GM21381 (cell line): ENCODE measurements around the gene UBA5.
A peak's percentile ranks its signal among the peaks of the same experiment; 100 is the strongest.
"Not testable (repeated sequence)": the region's sequence is repeated elsewhere in the genome, so short reads cannot be mapped to it uniquely, and the experiment has no call there.

ENCODE experiments used
- ATAC-seq: cut with Tn5 transposase; IDR thresholded peaks from one replicate; pipeline ENCODE4 v1.9.1; 2021; ENCODE audit warnings: mild to moderate bottlenecking, moderate library complexity; ENCODE audit not compliant: unreplicated experiment

UBA5 gene

GRCh38 chr3:132660052-132660810, at the start of gene UBA5:
Gene UBA5, plus strand, starts transcription at chr3:132660329. Its CDS starts 209 bp downstream, at chr3:132660538.
- ATAC-seq = peak; percentile 76

DNA sequence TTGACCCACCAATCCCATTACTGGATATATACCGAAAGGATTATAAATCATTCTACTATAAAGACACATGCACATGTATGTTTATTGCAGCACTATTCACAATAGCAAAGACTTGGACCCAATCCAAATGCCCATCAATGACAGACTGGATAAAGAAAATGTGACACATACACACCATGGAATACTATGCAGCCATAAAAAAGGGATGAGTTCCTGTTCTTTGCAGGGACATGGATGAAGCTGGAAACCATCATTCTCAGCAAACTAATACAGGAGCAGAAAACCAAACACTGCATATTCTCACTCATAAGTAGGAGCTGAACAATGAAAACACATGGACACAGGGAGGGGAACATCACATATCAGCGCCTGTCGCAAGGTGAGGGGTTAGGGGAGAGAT, 44.8 kb upstream of the UBA5 start:
- not testable (repeated sequence) for ATAC-seq

- no peak for ATAC-seq
These were observed 44.2 kb upstream of the UBA5 start for GRCh38 chr3:132615881-132616280.

GRCh38 chr3:132616780-132617179, 43.3 kb upstream of the UBA5 start:
- no peak for ATAC-seq

GRCh38 chr3:132622148-132622547, 38.0 kb upstream of the UBA5 start:
- no peak for ATAC-seq

- no peak for ATAC-seq
These were observed 37.4 kb upstream of the UBA5 start for GRCh38 chr3:132622761-132623160.

DNA sequence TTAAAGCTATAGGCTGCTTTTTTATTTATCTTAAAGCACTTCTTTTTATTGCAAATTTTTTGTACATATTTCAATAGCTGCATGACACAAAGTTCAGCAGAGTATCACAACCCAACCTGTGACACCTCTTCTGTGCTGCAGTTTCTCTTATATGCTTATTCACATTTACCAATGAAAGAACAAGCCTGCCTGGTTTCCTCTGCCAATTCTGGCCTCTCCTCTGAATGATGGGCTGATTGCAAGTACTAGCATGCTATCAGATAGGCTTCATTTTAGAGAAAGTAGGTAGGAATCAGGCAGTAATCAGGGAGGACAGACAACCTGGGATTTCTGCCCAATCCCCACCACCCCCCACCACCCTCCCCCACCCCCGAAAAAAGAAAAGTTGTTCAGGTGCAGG, 36.5 kb upstream of the UBA5 start:
- ATAC-seq = no peak

DNA sequence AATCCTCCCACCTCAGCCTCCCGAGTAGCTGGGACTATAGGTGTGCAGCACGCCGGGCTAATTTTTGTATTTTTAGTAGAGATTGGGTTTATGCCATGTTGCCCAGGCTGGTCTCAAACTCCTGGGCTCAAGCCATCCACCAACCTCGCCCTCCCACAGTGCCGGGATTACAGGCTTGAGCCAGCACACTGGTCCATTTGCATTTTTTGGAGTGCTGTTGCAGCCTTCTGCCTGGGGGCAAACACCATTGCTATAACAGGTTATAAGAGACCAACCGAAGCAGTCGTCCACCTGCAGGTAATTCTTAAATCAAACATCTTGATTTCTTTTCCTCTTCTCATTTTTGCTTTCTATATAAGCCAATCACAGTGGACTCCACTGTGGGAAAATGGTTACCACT, 35.3 kb upstream of the UBA5 start:
- ATAC-seq = no peak

DNA sequence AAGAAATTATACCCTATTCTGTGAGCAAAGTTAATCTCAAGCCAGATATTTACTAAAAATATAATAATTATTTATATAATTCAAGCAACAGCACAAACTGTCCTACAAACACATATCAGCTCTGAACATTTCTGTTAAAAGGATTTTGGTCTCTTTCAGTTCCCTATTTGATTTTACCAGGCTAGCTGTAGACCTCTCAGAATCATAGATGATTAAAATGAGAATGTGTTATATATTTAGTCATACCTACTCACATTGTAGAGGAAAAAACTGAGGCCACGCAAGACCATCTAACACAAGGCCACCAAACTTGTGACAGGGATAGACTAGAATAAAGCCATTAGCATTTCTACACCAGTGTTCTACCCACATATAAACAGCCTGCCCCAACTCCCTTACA, 34.5 kb upstream of the UBA5 start:
- peak; percentile 77 for ATAC-seq

- ATAC-seq = no peak
These were observed 33.2 kb upstream of the UBA5 start for GRCh38 chr3:132626955-132627354.

DNA sequence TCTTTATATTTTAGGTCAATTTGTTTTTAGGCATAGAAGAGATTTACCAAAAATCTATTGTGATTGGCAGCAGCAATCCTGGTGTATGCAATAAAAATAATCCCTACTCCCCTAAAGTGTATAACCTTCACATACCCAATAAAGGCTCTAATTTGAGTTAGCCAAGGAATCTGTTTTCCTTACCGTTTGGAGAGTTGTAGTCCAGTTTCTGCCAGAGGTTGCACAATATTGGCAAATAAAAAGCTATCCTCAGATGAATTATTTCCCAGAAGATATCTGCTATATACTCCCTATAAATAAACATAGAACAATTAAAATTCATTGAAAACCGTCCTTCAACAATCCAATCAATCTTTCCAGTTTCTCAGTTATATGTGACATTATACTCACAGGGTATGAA, 32.0 kb upstream of the UBA5 start:
- ATAC-seq = no peak

- no peak for ATAC-seq
These were observed 30.2 kb upstream of the UBA5 start for GRCh38 chr3:132629928-132630327.

DNA sequence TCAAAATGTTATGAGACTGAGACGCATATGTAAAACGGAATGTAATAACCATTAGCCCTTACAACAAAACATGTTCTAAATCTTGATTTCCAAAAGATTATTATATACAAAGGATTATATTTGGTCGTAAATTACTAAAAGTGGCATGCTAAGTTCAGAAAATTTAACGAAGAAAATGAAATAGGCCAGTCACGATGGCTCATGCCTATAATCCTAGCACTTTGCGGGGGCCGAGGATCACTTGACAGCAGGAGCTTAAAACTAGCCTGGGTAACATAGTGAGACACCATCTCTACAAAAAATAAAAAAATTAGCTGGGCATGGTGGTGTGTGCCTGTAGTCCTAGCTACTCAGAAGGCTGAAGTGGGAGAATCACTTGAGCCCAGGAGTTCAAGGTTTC, 29.5 kb upstream of the UBA5 start:
- ATAC-seq = no peak

DNA sequence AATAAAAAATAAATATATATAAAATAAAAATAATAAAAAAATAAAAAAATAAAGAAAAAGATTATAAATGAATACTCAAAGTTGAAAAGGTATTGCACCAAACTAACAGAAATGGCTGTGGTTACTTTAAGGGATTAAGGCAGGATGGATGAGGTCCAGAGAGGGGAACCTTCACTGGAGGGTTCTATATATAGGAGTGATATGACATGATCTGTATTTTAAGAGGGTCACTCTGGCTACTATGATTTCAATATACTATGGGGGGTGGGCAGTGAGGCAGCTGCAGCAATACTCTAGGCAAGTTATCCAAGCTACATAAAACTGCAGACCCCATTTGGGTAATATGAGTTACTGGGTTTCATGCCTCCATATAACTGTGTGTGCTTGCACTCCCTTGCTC, 25.1 kb upstream of the UBA5 start:
- no peak for ATAC-seq

DNA sequence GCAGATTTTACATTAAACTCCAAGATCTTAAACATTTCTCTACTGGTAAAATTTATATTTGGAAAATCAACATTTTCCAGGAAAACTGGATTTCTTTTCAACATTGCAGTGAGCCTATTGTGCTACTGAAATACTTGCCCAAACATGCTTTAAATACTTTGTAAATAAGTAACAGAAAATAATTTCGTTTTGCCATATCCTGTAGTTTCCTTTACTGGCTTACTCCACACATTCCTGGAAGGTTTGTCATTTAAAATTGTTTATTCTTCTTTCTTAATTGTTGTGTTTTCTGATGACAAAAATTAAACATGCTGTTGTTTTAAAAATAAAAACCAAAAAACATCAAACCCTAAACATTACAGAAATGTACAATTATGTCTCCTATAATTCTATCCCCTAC, 22.5 kb upstream of the UBA5 start:
- ATAC-seq = no peak

DNA sequence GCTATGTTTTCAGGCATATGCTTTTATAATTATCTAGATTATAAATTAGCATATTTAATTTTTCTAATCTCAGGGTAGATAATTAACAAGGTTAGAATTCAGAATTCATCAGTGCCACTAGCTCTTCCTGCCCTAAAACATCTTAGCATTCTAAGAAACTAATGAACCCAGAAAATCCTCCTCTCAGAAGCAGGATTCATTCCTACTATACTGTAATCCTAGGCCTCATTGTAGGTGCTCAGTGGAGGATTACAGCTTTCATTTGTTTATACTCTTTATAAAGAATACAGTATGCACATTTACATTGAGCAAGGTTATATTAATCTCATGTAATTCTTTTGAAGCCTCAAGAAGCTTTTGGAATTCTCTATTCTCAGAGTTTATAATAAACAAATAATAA, 21.4 kb upstream of the UBA5 start:
- ATAC-seq = no peak

DNA sequence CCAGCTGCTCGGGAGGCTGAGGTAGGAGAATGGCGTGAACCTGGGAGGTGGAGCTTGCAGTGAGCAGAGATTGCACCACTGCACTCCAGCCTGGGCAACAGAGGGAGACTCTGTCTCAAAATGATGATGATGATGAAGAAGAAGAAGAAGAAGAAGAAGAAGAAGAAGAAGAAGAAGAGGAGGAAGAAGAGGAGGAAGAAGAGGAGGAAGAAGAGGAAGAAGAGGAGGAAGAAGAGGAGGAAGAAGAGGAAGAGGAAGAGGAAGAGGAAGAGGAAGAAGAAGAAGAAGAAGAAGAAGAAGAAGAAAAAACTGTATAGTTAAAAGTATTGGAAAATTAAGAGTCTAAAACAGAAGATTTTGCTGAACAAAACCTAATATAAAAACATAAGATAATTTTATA, 18.7 kb upstream of the UBA5 start:
- not testable (repeated sequence) for ATAC-seq

GRCh38 chr3:132641837-132642538, 18.1 kb upstream of the UBA5 start:
- no peak for ATAC-seq

- no peak for ATAC-seq
These were observed 17.6 kb upstream of the UBA5 start for GRCh38 chr3:132642539-132642847.

DNA sequence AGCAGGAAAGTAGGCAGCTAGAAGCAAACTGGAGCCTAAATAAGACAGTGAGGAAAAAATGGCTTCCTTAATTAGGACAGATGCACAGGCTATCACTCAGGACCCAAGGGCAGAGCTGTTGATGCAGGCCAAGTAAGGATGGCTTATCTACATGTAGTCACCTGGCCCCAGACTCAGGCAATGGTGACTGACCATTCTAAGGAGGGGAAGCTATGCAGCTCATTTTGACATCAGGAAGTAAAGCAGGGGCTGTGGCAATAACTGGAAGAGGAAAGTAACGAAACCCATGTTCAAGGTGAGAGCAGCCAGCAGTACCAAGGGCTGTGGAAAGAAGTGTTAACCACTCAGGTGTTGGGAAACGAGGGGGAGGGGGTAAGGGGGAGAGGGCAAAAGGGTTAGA, 16.8 kb upstream of the UBA5 start:
- ATAC-seq = no peak

DNA sequence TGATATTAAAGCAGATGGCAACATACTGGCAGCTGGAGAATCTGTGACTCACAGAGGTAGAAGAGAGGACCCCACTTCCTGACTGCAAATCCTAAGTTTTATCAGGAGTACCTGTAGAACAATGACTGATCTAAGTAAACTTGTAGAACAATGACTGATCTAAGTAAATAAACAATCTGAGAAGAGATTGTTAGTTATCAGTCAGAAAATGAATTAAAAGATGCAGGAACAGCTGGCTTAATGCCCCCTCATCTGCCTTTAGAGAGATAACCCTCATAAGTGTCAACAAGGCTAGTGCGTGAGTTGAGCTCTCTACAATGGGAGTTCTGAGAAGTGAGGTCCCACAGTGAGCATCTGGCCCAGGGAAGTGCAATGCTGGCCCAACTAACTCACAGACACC, 15.1 kb upstream of the UBA5 start:
- no peak for ATAC-seq

GRCh38 chr3:132650153-132650552, 10.0 kb upstream of the UBA5 start:
- no peak for ATAC-seq
